ENCODE measurements around the gene GPR35. TPM values are rescaled to one million over a fixed set of nuclear protein-coding genes. Genes with fewer than 3 reads are reported as not detected.
A peak's percentile ranks its signal among the peaks of the same experiment; 100 is the strongest.

Gene GPR35
- total RNA-seq, 1 donor from 2014 or later: 4.7 TPM

DNA sequence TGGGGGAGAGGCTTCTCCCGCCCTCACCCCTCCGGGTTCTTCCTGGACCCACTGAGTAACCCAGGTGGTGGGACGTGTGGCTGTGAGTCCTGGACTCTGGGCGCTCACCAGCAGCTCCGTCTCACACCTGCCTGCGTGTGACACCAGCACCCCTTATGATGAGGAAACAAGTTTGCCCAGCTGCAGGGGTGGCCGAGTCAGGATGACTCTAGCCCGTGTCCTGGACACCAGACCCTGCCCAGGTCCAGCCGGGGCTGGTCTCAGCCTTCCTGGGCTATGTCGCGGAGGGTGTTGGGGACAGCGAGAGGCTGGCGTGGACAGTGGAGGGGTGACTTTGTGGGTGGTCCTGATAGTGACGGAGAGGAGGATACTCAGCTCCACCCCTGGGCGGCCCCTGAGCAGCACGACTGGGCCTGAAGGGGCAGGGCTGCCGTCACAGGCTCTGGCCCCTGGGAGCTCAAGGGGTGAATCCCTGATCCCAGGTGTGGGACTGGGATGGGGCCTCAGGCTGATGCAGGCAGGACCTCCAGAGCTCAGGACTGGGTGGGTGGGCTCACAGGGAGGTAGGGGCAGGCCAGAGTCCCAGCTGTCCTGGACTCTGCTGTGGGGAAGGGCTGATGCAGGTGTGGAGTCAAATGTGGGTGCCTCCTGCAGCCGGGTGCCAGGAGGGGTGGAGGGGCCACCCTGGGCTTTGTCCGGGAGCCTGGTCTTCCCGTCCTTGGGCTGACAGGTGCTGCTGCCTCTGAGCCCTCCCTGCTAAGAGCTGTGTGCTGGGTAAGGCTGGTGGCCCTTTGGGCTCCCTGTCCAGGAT lies 3.7 kb downstream of the GPR35 start:
- Histone ChIP-seq H3K4me1 (peaks cover 20% of the 10 kb centered on the region), H3K27ac (no peak overlapping the region), H3K4me3 (no peak overlapping the region), H3K9me3 (peaks cover 4% of the 10 kb centered on the region), H3K27me3 (ENCODE audit: low read depth) (no peaks in the 10 kb centered on the region), H3K36me3 (no peaks in the 10 kb centered on the region)
- no peak for ATAC-seq
- peak; percentile 41 for DNase-seq
- TF ChIP-seq, protein P1, sequence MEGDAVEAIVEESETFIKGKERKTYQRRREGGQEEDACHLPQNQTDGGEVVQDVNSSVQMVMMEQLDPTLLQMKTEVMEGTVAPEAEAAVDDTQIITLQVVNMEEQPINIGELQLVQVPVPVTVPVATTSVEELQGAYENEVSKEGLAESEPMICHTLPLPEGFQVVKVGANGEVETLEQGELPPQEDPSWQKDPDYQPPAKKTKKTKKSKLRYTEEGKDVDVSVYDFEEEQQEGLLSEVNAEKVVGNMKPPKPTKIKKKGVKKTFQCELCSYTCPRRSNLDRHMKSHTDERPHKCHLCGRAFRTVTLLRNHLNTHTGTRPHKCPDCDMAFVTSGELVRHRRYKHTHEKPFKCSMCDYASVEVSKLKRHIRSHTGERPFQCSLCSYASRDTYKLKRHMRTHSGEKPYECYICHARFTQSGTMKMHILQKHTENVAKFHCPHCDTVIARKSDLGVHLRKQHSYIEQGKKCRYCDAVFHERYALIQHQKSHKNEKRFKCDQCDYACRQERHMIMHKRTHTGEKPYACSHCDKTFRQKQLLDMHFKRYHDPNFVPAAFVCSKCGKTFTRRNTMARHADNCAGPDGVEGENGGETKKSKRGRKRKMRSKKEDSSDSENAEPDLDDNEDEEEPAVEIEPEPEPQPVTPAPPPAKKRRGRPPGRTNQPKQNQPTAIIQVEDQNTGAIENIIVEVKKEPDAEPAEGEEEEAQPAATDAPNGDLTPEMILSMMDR (IDR thresholded peaks at IDR 0.05): no peak
- intact Hi-C loops (cut with DNase I): no loop called here

DNA sequence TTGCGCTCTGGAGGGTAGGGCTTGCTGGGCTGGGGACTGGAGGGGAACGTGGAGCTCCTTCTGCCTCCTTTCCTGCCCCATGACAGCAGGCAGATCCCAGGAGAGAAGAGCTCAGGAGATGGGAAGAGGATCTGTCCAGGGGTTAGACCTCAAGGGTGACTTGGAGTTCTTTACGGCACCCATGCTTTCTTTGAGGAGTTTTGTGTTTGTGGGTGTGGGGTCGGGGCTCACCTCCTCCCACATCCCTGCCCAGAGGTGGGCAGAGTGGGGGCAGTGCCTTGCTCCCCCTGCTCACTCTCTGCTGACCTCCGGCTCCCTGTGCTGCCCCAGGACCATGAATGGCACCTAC lies 4.3 kb downstream of the GPR35 start:
- ATAC-seq: no peak
- H3K4me1 ChIP-seq: peaks cover 16% of the 10 kb centered on the region
- no peak overlapping the region for H3K27ac ChIP-seq
- no peaks in the 10 kb centered on the region for H3K27me3 ChIP-seq (ENCODE audit: low read depth)
- intact Hi-C loops (cut with DNase I): no loop called here
- no peaks in the 10 kb centered on the region for H3K36me3 ChIP-seq
- peaks cover 4% of the 10 kb centered on the region for H3K9me3 ChIP-seq
- no peak for DNase-seq
- TF ChIP-seq, protein P1 (IDR thresholded peaks at IDR 0.05): no peak
- H3K4me3 ChIP-seq: no peak overlapping the region

DNA sequence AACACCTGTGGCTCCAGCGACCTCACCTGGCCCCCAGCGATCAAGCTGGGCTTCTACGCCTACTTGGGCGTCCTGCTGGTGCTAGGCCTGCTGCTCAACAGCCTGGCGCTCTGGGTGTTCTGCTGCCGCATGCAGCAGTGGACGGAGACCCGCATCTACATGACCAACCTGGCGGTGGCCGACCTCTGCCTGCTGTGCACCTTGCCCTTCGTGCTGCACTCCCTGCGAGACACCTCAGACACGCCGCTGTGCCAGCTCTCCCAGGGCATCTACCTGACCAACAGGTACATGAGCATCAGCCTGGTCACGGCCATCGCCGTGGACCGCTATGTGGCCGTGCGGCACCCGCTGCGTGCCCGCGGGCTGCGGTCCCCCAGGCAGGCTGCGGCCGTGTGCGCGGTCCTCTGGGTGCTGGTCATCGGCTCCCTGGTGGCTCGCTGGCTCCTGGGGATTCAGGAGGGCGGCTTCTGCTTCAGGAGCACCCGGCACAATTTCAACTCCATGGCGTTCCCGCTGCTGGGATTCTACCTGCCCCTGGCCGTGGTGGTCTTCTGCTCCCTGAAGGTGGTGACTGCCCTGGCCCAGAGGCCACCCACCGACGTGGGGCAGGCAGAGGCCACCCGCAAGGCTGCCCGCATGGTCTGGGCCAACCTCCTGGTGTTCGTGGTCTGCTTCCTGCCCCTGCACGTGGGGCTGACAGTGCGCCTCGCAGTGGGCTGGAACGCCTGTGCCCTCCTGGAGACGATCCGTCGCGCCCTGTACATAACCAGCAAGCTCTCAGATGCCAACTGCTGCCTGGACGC lies 4.9 kb downstream of the GPR35 start:
- H3K27ac ChIP-seq: no peak overlapping the region

DNA sequence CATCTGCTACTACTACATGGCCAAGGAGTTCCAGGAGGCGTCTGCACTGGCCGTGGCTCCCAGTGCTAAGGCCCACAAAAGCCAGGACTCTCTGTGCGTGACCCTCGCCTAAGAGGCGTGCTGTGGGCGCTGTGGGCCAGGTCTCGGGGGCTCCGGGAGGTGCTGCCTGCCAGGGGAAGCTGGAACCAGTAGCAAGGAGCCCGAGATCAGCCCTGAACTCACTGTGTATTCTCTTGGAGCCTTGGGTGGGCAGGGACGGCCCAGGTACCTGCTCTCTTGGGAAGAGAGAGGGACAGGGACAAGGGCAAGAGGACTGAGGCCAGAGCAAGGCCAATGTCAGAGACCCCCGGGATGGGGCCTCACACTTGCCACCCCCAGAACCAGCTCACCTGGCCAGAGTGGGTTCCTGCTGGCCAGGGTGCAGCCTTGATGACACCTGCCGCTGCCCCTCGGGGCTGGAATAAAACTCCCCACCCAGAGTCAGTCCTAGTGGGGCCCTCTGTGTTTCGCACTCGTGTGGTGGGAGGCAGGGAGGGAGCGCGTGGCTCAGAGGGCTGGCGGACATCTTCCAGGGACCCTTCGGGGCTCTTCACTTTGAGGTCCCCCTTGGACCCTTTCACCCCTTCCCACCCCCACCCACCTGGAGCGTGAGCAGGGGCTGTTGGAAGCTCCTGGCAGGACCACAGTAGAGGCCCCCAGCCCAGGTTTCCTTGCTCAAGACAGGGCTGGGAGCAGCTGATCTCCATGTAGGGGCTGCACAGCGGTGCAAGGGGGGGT lies 5.7 kb downstream of the GPR35 start:
- TF ChIP-seq, protein P1 (IDR thresholded peaks at IDR 0.05): no peak
- Histone ChIP-seq H3K27ac (no peak overlapping the region), H3K4me1 (peaks cover 7% of the 10 kb centered on the region), H3K4me3 (no peak overlapping the region), H3K9me3 (peaks cover 4% of the 10 kb centered on the region), H3K27me3 (ENCODE audit: low read depth) (no peaks in the 10 kb centered on the region), H3K36me3 (no peaks in the 10 kb centered on the region)
- intact Hi-C loops (cut with DNase I): no loop called here
- ATAC-seq (no peak), DNase-seq (no peak)

More for the DNA sequence above, 4.9 kb downstream of the GPR35 start:
- intact Hi-C loops (cut with DNase I): no loop called here
- Histone ChIP-seq H3K4me1 (peaks cover 10% of the 10 kb centered on the region), H3K36me3 (no peaks in the 10 kb centered on the region), H3K4me3 (no peak overlapping the region), H3K27me3 (ENCODE audit: low read depth) (no peaks in the 10 kb centered on the region), H3K9me3 (peaks cover 4% of the 10 kb centered on the region)
- ATAC-seq: no peak
- peak; percentile 43 for DNase-seq
- TF ChIP-seq, protein P1 (IDR thresholded peaks at IDR 0.05): no peak

DNA sequence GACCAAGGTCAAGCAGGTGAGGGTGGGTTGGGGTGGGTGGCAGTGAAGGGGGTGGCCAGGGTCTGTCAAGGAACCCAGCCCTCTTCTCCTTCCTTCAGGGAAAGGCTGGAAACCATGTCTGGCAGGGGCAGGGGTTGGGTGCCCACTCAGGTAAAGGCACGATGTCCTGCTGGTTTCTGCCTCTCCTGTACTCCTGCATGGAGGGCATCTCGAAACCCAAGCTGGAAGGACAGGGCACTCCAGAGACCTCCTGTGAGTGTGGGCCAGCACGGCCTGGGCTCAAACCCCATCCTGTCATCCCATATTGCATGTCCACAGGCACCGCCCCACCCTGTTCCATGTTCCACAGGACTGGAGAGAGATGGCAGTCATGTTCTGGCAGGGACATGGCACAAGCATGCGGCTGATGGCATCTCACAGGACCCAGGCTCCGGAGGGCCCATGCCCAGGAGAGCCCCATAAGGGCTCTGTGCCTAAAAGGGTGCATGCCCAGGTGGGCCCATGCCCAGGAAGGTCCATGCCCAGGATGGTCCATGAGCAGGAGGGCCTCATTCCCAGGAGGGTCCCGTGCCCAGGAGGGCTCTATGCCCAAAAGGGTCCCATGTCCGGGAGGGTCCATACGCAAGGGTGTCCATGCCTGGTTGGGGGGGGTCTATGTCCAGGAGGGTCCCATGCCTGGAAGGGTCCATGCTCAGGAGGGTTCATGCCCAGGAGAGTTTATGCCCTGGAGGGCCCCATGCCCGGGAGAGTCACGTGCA lies 6.4 kb downstream of the GPR35 start:
- H3K27me3 ChIP-seq (ENCODE audit: low read depth): no peaks in the 10 kb centered on the region
- intact Hi-C loops (cut with DNase I): no loop called here
- no peaks in the 10 kb centered on the region for H3K36me3 ChIP-seq
- H3K9me3 ChIP-seq: peaks cover 4% of the 10 kb centered on the region
- no peak overlapping the region for H3K27ac ChIP-seq
- ATAC-seq: no peak
- H3K4me3 ChIP-seq: no peak overlapping the region
- TF ChIP-seq, protein P1 (IDR thresholded peaks at IDR 0.05): no peak
- H3K4me1 ChIP-seq: peaks cover 6% of the 10 kb centered on the region
- no peak for DNase-seq

Data from lower lobe of right lung (tissue), 2 donors.